Right lung (tissue), 5 donors: Measurements from ENCODE around the gene ZNF141. TPM values are rescaled to one million over a fixed set of nuclear protein-coding genes. Genes with fewer than 3 reads are reported as not detected.
"Not testable (repeated sequence)": the region's sequence is repeated elsewhere in the genome, so short reads cannot be mapped to it uniquely, and the experiment has no call there.

ENCODE experiments used
- DNase-seq, 2 donors: peaks; one replicate each; pipeline ENCODE4 v3.0.0-alpha.2; 2013
- polyA plus RNA-seq, 5 donors: library from polyadenylated mRNA; unstranded; fragments of 120-200 nt; gene quantifications; one replicate each; pipeline versions ENCODE4 v1.2.1 to v1.2.3, GENCODE V29; 2013; ENCODE audit warnings: inconsistent platforms in 1 of 5, low replicate concordance in 1 of 5; ENCODE audit not compliant: insufficient read length in 5 of 5, insufficient read depth in 1 of 5

The ZNF141 gene
- polyA plus RNA-seq, 5 donors = 24.3 to 42.7 (median 38.5) TPM

DNA sequence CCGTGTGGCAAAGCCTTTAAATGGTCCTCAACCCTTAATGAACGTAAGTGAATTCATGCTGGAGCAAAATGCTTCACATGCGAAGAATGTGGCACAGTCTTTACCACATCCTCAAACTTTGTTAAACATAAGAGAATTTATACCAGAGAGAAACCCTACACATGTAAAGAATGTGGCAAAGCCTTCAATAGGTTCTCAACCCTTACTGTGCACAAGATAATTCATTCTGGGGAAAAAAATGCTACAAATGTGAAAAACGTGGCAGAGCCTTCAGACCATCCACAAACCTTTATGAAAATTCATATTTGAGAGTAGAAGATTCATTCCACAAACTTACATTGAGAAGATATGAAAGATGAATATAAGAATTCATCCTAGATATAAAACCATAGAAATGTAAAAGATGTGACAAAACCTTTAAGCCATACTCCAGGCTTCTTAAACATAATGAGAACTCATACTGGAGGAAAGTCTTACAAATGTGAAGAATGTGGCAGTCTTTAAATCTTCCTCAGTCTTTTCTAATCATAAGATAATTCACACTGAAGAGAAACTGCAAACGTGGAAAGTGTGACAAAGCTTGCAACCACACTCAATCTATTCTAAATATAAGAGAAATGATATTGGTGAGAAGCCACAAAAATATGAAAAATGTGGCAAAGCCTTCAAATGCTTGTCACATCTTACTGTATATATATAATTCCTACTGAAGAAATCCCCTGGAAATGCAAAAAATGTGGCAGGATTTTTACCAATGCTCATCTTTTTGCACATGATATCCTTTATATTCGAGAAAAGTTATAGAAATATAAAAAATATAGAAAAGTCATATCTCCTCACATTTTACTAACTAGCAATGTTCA, 36.9 kb downstream of the ZNF141 start:
- DNase-seq = no peak

- no peak for DNase-seq
Observed at GRCh38 chr4:384311-385010, 46.8 kb downstream of the ZNF141 start.

- DNase-seq = no peak
Observed at GRCh38 chr4:385934-386707, 48.5 kb downstream of the ZNF141 start.

DNA sequence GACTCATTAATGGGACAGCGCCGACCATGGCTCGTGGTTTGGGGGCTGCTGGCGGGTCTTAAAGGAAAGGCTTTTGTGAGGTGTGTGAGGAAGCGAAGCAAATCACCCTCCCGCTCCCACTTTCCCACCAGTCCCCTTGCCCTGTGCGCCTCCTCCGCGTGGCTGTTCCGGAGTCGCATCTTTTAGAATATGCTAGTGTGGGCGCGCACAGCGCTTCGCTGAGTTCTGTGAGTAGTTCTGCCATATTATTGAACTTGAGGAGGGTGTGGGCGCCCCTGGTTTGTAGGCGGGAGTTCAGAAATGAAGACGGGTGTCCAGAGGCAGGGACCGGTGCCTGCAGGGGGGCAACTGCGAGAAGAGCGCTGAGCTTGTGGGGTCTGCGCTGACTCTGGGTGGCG, 49.1 kb downstream of the ZNF141 start:
- no peak for DNase-seq

- no peak for DNase-seq
Observed at GRCh38 chr4:404006-404405, 66.4 kb downstream of the ZNF141 start.

GRCh38 chr4:408321-408720, 70.7 kb downstream of the ZNF141 start:
- DNase-seq = not testable (repeated sequence)

DNA sequence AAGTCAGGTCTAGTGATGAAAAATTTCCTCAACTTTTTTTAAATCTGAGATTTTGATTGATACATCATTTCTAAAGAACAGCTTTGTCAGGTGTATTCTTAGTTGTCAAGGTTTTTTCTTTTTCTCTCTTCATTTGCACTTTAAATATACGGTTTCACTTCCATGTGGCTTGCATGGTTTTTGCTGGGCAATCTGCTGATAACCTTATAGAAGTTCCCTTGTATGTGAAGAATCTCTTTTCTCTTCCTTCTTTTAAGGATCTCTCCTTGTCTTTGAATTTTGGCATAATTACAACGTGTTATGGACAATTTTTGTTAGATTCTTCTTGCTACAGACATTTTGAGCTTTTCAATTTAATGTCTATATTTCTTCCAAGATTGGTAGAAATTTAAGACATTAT, 85.0 kb downstream of the ZNF141 start:
- DNase-seq = no peak

Other genes with a start within 250 kb of the ZNF141 start
- gene ZNF718, start 213.3 kb upstream of the ZNF141 start, polyA plus RNA-seq = 10 to 100 TPM in 3 of 5 donors, 1 to 10 TPM in 2; 7.4 to 15.6 (median 13.1) TPM
- gene ZNF732, start 32.3 kb upstream of the ZNF141 start, polyA plus RNA-seq = 1 to 10 TPM; 1.5 to 3.0 (median 2.1) TPM
- gene ZNF721, start 161.3 kb downstream of the ZNF141 start, polyA plus RNA-seq = 10 to 100 TPM; 24.2 to 44.9 (median 44.1) TPM
- gene PIGG, start 161.4 kb downstream of the ZNF141 start, polyA plus RNA-seq = 10 to 100 TPM; 63.4 to 93.6 (median 73.9) TPM
- under 1 TPM in 1 of 5 donors, not detected in 4; 0.05 TPM for gene TMEM271, start 238.5 kb downstream of the ZNF141 start, polyA plus RNA-seq